Activated CD4-positive, alpha-beta T cell treated with anti-CD3 and anti-CD28 coated beads, Interleukin-2, amount 50 U/mL, for 4 hours (primary cell): ENCODE measurements around the gene GRB2.
"Not testable (repeated sequence)": the region's sequence is repeated elsewhere in the genome, so short reads cannot be mapped to it uniquely, and the experiment has no call there.

ENCODE experiments used
- DNase-seq, 2 experiments: peaks; one replicate each; pipeline ENCODE4 v3.0.0-alpha.2; 2020

The GRB2 gene

GRCh38 chr17:75384751-75385150, 20.7 kb downstream of the GRB2 start:
- DNase-seq = no peak

- no peak for DNase-seq
Observed at GRCh38 chr17:75383842-75384195, 21.7 kb downstream of the GRB2 start.

- no peak for DNase-seq
Observed at GRCh38 chr17:75380750-75381149, 24.7 kb downstream of the GRB2 start.

GRCh38 chr17:75380315-75380714, 25.2 kb downstream of the GRB2 start:
- DNase-seq = no peak

GRCh38 chr17:75379426-75379825, 26.1 kb downstream of the GRB2 start:
- DNase-seq = not testable (repeated sequence)

- no peak for DNase-seq
Observed at GRCh38 chr17:75373280-75373679, 32.2 kb downstream of the GRB2 start.

GRCh38 chr17:75371981-75372380, 33.5 kb downstream of the GRB2 start:
- DNase-seq = no peak

- DNase-seq = no peak
Observed at GRCh38 chr17:75371339-75371738, 34.1 kb downstream of the GRB2 start.

GRCh38 chr17:75370286-75370915, 35.1 kb downstream of the GRB2 start:
- no peak for DNase-seq

GRCh38 chr17:75367838-75368789, 37.4 kb downstream of the GRB2 start:
- DNase-seq = not testable (repeated sequence)

GRCh38 chr17:75367312-75367711, 38.2 kb downstream of the GRB2 start:
- no peak for DNase-seq

GRCh38 chr17:75366432-75366831, 39.0 kb downstream of the GRB2 start:
- no peak for DNase-seq

GRCh38 chr17:75365931-75366275, 39.6 kb downstream of the GRB2 start:
- no peak for DNase-seq

- DNase-seq = no peak
Observed at GRCh38 chr17:75365009-75365930, 40.2 kb downstream of the GRB2 start.

GRCh38 chr17:75364078-75364477, 41.4 kb downstream of the GRB2 start:
- DNase-seq = no peak

GRCh38 chr17:75361996-75362395, 43.5 kb downstream of the GRB2 start:
- no peak for DNase-seq

- DNase-seq = no peak
Observed at GRCh38 chr17:75361344-75361743, 44.1 kb downstream of the GRB2 start.

GRCh38 chr17:75356260-75356937, 49.1 kb downstream of the GRB2 start:
- no peak for DNase-seq

- no peak for DNase-seq
Observed at GRCh38 chr17:75353176-75353575, 52.3 kb downstream of the GRB2 start.

- no peak for DNase-seq
Observed at GRCh38 chr17:75352079-75352569, 53.4 kb downstream of the GRB2 start.

- no peak for DNase-seq
Observed at GRCh38 chr17:75350706-75351105, 54.8 kb downstream of the GRB2 start.

GRCh38 chr17:75350029-75350428, 55.4 kb downstream of the GRB2 start:
- no peak for DNase-seq

GRCh38 chr17:75349589-75349988, 55.9 kb downstream of the GRB2 start:
- no peak for DNase-seq
